GM12873 (cell line): Measurements from ENCODE around the gene KIAA0753.

Experiments used
- CTCF ChIP-seq: IDR thresholded peaks from 2 replicates; pipeline ENCODE4 v1.5.1; 2012; ENCODE audit warnings: low read depth, mild to moderate bottlenecking, moderate library complexity, low read length, control low read depth; ENCODE audit not compliant: insufficient read depth; ENCODE audit errors: missing control alignments

The KIAA0753 gene

GRCh38 chr17:6668727-6669425, 28.4 kb upstream of the KIAA0753 start:
- TF ChIP-seq CTCF = no peak

DNA sequence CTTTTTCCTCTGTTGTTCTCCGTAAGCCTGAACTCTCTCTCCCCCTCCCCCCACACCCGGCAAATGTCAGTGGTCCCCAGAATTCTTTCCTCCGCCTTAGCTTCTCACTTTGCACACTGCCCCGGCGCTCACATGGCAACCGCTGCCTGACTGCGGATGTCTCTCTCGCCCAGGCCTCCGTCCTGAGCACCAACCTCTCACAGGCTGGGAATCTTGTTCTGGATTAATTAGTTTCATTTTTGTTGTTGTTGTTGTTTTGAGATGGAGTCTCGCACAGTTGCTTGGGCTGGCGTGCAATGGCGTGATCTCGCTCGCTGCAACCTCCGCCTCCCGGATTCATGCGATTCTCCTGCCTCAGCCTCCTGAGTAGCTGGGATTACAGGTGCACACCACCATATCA, 27.7 kb upstream of the KIAA0753 start:
- no peak for TF ChIP-seq CTCF

- no peak for TF ChIP-seq CTCF
These were observed 27.0 kb upstream of the KIAA0753 start for GRCh38 chr17:6667516-6667915.

GRCh38 chr17:6666557-6666956, 26.0 kb upstream of the KIAA0753 start:
- no peak for TF ChIP-seq CTCF

DNA sequence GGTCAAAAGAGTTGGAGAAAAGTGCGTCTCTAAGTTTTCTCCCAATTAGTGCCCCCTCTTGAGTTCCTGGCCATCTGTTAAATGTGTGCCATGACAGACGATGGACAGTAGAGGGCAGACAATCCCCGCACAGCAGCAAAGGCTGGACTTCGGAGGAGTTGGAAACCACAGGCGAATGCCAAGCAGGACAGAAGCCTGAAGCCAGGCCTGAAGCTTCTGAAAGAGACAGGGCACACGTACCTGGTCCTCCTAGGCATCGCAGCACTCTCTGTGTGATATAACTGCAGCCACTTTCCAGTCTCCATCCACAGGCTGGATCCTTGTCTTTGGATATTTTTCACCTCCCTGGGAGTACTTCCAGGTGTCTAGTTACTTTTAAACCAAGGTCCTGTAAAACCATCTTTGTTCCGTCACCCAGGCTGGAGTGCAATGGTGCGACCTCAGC, 25.6 kb upstream of the KIAA0753 start:
- TF ChIP-seq CTCF = peak; percentile 89

DNA sequence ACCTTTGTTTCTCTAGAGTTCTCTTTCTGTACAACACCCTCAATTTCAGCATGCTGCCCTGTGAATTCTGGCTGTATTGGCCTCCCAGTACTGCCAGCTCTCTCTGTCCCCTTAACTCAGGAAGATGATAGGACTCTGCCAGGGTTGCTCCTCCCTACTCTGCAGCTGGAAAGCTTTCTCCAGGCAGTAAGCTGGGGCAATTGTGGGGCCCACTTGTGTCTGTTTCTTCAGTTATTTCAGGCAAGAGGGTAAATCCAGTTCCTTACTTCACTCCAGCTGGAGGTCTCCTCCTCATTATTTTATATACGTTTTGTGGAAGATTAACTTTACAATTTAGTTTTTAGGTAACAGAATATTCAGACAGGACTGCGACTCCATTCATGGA, 20.9 kb upstream of the KIAA0753 start:
- no peak for TF ChIP-seq CTCF

DNA sequence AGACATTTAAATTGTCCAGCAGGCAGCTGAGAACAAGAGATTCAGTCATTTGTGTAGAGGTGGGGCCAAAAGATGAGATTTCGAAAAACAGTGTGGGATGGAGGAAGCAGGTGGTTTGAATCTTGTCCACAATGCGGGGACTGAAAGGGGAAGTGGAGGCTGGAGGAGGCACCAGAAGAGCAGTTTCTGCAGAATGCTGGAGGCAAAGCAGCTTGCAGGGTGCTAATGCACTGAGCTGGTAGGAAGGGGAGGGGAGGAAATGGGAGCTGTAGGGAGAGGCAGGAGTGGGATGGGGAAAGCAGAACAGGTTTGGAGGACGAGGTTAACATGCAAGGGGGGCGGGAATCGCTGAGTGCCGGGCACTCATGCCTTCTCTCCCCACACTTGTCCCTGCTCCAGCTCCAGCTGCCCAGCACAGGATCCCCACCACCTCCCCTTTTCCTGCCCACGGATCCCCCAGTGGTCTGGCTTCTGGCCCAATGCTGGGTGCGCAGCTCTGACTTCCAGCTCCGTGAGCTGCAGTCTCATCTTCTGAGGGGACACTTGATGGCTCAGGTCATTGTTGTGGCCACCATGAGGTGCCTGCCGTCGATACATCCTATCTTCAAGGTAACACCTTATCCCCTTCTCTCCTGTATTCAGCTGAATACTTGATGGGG, 20.4 kb upstream of the KIAA0753 start:
- TF ChIP-seq CTCF = no peak
